Chondrocyte (in vitro differentiated cells): Measurements from ENCODE around the gene RPS14. TPM values are rescaled to one million over a fixed set of nuclear protein-coding genes. Genes with fewer than 3 reads are reported as not detected.

Source experiments
- DNase-seq: peaks from one replicate; pipeline ENCODE4 v3.0.0; 2021; ENCODE audit warnings: mixed read lengths, low spot score
- H3K27ac Mint-ChIP-seq: one replicate; pipeline ENCODE4 v1.8.0; 2021; ENCODE audit warnings: mild to moderate bottlenecking, moderate library complexity, mixed read lengths; ENCODE audit not compliant: unreplicated experiment
- H3K27me3 Mint-ChIP-seq: 2 replicates; pipeline ENCODE4 v1.8.0; 2021; ENCODE audit warnings: low read depth, mixed read lengths
- H3K36me3 Mint-ChIP-seq: 2 replicates; pipeline ENCODE4 v1.8.0; 2021; ENCODE audit warnings: low read depth, mixed read lengths
- H3K4me1 Mint-ChIP-seq: 2 replicates; pipeline ENCODE4 v1.8.0; 2021; ENCODE audit warnings: low read depth, mild to moderate bottlenecking, mixed read lengths
- H3K4me3 Mint-ChIP-seq: one replicate; pipeline ENCODE4 v1.8.0; 2021; ENCODE audit warnings: mild to moderate bottlenecking, moderate library complexity, mixed read lengths; ENCODE audit not compliant: unreplicated experiment
- H3K9me3 Mint-ChIP-seq: 2 replicates; pipeline ENCODE4 v1.8.0; 2021; ENCODE audit warnings: low read depth, mixed read lengths
- CTCF ChIP-seq: fragments of 200-600 bp; sonication (generic); IDR thresholded peaks from 2 replicates; pipeline ENCODE4 v1.5.0; 2021; ENCODE audit warnings: antibody characterized with exemption, mild to moderate bottlenecking, moderate library complexity
- total RNA-seq: library from RNA; stranded (reverse); gene quantifications from 3 replicates; pipeline ENCODE4 v1.2.1, GENCODE V29; 2021

RPS14 gene
- total RNA-seq, 1 donor from 2014 or later, result 1,121 TPM

- Mint-ChIP-seq H3K4me3 (no peak overlapping the region), H3K27ac (no peak overlapping the region), H3K27me3 (peaks cover 3% of the 10 kb centered on the region), H3K4me1 (peaks cover 13% of the 10 kb centered on the region), H3K9me3 (no peaks in the 10 kb centered on the region), H3K36me3 (no peaks in the 10 kb centered on the region)
- no peak for TF ChIP-seq CTCF
- DNase-seq, result no peak
These were observed 38.1 kb downstream of the RPS14 start for GRCh38 chr5:150411245-150411979.

GRCh38 chr5:150410524-150411244 lies 38.9 kb downstream of the RPS14 start:
- peaks cover 13% of the 10 kb centered on the region for H3K4me1 Mint-ChIP-seq
- H3K9me3 Mint-ChIP-seq, result no peaks in the 10 kb centered on the region
- no peak for TF ChIP-seq CTCF
- H3K36me3 Mint-ChIP-seq, result no peaks in the 10 kb centered on the region
- DNase-seq, result no peak
- H3K27ac Mint-ChIP-seq, result no peak overlapping the region
- peaks cover 3% of the 10 kb centered on the region for H3K27me3 Mint-ChIP-seq
- H3K4me3 Mint-ChIP-seq, result no peak overlapping the region

GRCh38 chr5:150409638-150410523 lies 39.7 kb downstream of the RPS14 start:
- DNase-seq, result no peak
- H3K4me1 Mint-ChIP-seq, result peaks cover 13% of the 10 kb centered on the region
- H3K27ac Mint-ChIP-seq, result no peak overlapping the region
- no peaks in the 10 kb centered on the region for H3K9me3 Mint-ChIP-seq
- H3K36me3 Mint-ChIP-seq, result no peaks in the 10 kb centered on the region
- no peaks in the 10 kb centered on the region for H3K27me3 Mint-ChIP-seq
- TF ChIP-seq CTCF, result no peak
- no peak overlapping the region for H3K4me3 Mint-ChIP-seq

GRCh38 chr5:150408231-150408943 lies 41.2 kb downstream of the RPS14 start:
- H3K4me3 Mint-ChIP-seq, result no peak overlapping the region
- no peak for TF ChIP-seq CTCF

More at GRCh38 chr5:150408231-150408943, 41.2 kb downstream of the RPS14 start:
- Mint-ChIP-seq H3K27ac (no peak overlapping the region), H3K36me3 (no peaks in the 10 kb centered on the region), H3K27me3 (no peaks in the 10 kb centered on the region), H3K4me1 (peaks cover 13% of the 10 kb centered on the region), H3K9me3 (no peaks in the 10 kb centered on the region)
- no peak for DNase-seq
